SU-DHL-6 (cell line): Measurements from ENCODE around the gene SPHK2.

Source experiments
- CTCF ChIP-seq: fragments of 200-600 bp; sonication (generic); IDR thresholded peaks from one replicate; pipeline ENCODE4 v1.5.1; 2017; ENCODE audit warnings: antibody characterized with exemption, mild to moderate bottlenecking, low read length, moderate library complexity; ENCODE audit not compliant: insufficient read depth, poor library complexity, severe bottlenecking
- EZH2phosphoT487 ChIP-seq: fragments of 200-600 bp; sonication (generic), shearing (Covaris generic); conservative IDR thresholded peaks from 2 replicates; pipeline ENCODE4 v1.6.1; 2018; ENCODE audit warnings: mild to moderate bottlenecking, antibody characterized with exemption, low read length, moderate library complexity, mixed read lengths

GRCh38 chr19:48671446-48671995, 52.2 kb downstream of the SPHK2 start:
- TF ChIP-seq CTCF: no peak
- TF ChIP-seq EZH2phosphoT487: no peak
